Activated CD8-positive, alpha-beta memory T cell treated with anti-CD3 and anti-CD28 coated beads, Interleukin-2, amount 50 U/mL, for 1 hour (primary cell): ENCODE measurements around the gene TMEM106A.
"Not testable (repeated sequence)": the region's sequence is repeated elsewhere in the genome, so short reads cannot be mapped to it uniquely, and the experiment has no call there.

ENCODE experiments used
- DNase-seq: peaks from one replicate; pipeline ENCODE4 v3.0.0-alpha.2; 2020; ENCODE audit errors: extremely low read depth

Gene TMEM106A

GRCh38 chr17:43215341-43215740 is 3.7 kb downstream of the TMEM106A start:
- no peak for DNase-seq

DNA sequence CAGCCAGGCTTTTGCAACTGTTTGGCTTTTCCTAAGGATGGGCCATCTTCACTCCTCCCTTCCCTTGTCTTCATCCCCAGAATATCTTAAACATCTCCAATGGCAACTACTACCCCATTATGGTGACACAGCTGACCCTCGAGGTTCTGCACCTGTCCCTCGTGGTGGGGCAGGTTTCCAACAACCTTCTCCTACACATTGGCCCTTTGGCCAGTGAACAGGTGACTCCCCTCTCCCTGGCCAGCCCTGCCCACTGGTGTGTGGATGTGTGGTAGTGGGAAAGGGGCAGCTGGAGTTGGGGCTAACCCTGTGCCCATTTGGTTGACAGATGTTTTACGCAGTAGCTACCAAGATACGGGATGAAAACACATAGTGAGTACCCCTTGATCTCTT is 4.7 kb downstream of the TMEM106A start:
- no peak for DNase-seq

- DNase-seq, result no peak
These were observed 5.3 kb downstream of the TMEM106A start for GRCh38 chr17:43216762-43217613.

DNA sequence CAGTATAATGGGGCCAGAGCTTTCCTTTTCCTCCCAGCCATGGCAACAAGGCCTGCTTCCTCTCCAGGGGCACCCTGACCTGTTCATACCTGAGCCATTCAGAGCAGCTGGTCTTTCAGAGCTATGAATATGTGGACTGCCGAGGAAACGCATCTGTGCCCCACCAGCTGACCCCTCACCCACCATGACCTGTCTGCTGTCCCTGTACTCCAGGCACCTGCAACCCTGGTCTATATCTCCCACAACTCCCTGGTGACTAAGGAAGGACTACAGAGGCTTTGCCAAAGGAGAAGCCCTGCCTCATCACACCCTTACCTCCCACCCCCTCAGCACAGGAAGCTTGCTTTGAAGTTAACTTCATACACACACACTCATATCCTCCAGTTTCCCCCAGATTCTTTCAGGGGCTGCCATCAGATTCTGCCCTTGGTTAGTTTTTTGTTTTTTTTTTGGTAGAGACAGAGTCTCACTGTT is 6.0 kb downstream of the TMEM106A start:
- DNase-seq, result no peak

GRCh38 chr17:43219001-43219400 is 7.3 kb downstream of the TMEM106A start:
- DNase-seq, result no peak

DNA sequence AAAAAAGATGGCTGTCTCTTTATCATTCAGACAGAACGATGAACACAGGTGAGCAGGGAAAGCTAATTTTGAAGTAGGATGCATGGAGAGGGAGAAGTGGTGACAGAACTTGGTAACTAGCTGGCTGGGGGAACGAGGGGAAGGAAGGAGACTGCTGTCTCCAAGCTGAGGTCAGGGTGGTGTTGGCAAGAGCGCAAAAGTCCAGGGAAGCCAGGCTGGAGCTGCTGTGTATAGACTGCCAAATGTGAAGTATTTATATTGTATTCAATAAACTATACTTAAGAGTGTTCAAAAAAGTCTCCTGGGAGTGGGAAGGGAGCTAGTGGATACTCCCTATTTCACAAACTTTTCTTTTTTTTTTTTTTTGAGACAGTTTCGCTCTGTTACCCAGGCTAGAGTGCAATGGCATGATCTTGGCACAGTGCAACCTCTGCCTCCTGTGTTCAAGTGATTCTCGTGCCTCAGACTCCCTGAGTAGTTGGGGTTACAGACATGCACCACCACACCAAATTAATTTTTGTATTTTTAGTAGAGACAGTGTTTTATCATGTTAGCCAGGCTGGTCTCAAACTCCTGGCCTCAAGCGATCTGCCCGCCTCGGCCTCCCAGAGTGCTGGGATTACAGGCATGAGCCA is 8.2 kb downstream of the TMEM106A start:
- DNase-seq, result no peak

DNA sequence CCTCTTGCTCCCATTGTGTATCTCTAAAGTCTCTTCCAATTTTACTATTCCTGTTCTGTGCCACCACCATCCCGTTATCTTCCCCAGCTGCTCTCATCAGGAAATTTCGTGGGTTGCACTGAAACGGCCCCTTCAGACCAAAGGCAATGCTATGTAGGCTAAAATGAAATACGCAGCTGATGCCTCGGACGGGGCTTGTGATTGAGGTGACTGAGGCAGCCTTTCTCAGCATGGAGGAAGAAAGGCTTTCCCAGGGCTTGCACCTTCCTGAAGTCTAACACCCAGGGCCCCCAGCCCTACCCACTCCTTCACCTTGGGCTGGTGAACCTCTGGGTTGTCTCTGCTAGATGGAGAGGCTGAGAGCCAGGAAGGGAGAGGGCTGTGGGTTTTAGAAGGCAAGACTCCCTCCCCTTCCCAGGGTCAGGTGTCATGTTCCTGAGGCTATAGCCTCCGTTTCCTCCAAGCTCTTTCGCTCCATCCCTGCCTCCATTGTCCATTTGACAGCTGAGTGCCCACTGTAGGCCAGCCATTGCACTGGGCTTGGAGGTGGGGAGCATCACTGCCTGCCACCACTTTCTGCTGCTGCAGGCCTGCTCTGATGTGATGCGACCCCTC is 8.9 kb downstream of the TMEM106A start:
- no peak for DNase-seq

DNA sequence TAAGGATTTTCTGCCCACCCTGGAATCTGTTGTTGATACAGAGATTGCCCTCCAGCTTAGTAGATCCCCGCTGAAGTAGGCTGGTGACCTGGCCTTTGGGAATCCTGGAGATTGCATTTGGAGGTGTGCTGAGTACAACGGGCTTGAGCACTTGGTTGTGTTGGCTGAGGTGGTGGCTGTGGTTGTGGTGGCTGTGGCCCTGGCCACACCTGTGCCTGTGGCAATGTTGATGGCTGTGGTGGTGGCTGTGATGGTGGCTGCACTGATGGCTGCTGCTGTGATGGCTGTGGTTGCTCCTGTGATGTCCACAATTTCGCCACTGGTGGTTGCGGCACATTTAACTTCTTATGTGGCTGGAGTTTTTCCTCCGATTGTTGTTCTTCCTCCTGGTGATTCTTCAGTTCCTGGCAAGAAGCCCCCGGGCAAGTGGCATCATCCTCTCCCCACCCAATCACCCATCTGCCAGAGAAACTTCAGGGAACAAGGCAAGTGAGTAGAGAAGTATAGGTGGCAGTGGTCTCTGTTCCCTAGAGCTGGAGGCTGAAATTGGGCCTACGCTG is 12.6 kb downstream of the TMEM106A start:
- DNase-seq, result no peak

DNA sequence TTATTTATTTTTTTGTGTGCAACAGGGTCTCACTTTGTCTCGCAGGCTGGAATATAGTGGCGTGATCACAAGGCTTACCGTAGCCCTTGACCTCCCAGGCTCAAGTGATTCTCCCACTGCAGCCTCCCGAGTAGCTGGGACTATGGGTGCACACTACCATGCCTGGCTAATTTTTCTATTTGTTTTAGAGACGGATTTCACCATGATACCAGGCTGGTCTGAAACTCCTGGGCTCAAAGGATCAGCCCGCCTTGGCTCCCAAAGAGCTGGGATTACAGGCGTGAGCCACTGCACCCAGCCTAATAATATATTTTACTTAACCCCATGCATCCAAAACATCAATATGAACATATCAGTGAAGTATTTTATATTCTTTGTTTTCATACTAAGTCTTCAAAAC is 14.7 kb downstream of the TMEM106A start:
- no peak for DNase-seq

DNA sequence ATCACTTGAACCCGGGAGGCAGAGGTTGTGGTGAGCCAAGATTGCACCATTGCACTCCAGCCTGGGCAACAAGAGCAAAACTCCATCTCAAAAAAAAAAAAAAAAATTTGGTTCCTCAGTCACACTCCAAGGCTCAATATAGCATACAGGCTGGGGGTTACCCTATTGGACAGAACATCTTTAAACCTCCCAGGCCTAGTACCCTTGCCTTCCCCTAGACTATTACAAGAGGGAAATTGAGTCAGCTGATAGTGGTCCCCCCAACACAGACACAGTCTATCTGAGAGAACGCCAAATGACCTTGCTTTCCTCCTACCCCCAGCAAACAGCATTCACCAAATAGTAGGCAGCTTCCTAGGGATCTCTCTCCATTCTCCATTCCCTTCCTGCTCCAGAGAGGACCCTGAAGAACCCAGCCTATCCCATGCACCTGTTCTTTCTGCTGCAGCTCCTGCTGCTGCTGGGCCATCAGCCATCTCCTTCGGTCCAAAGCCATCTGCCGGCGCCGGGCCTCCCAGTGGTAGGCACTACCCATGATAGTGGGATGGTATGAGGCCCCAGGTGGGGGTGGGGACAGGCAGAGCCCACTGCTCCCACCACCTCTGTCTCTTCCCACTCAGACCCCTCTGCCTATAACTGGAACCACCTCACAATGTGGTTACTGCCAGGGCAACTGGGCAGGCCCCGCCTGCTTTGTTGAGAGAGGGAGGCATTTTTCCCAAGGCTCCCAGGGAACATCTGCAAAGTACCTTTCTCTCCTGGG is 16.5 kb downstream of the TMEM106A start, which contains the start of gene CCDC200:
Gene CCDC200, minus strand, starts transcription at position 604 of the 763 bp plus-strand sequence. Its CDS starts 69 bp downstream, at position 535.
- not testable (repeated sequence) for DNase-seq

GRCh38 chr17:43231205-43232020 is 19.7 kb downstream of the TMEM106A start:
- not testable (repeated sequence) for DNase-seq

DNA sequence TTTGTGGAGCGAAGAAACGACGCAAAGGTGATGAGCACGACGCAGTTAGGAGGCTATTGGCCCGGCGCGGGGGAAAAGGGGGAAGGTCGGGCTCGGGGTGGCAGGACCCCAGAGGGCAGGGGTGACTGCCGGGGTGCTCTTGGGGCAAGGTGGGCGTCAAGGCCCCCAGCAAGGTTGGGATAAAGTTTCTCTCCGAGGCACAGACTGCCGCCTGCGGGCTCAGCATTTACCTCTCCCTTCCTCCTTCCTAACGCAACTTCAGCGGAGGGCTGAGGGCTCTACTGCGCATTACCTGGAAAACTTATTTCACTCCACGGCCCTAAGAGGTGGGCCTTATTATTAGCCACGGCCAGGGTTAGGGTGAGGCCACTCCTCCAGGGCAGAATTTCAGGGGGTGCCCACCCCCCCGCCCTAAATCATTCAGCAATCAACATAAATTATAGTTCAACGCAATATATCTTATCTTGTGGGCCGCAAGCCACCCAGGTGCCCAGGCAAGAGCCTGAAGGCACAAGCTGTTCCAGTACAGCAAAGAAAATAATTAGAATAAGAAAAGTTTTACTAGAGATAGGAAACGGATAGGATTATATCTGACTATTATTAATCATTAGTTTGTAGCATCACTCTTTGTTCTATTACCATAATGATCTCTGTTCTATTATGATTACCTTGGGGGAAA is 20.5 kb downstream of the TMEM106A start:
- DNase-seq, result not testable (repeated sequence)

DNA sequence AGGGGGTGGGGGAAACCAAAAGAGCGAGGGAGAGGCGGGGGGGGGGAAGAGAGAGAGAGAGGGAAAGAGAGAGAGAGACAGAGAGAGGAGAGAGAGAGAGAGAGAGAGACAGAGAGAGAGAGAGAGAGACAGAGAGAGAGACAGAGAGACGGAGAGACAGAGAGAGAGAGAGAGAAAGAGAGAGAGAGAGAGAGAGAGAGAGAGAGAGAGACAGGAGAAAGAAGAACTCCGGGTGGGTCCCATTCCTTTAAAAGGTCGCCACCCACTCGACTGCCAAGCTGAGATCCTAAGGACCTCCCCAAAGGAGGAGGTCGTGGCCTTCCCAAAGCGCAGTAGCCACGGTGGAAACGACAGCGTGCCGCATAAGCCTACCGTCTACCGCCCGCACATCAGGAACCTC is 21.6 kb downstream of the TMEM106A start:
- DNase-seq, result not testable (repeated sequence)

GRCh38 chr17:43233877-43234276 is 22.2 kb downstream of the TMEM106A start, which contains the start of gene RNU2-1:
RNU2-1 (minus strand) TSS chr17:43233977.
- DNase-seq, result not testable (repeated sequence)

- DNase-seq, result not testable (repeated sequence)
These were observed 27.9 kb downstream of the TMEM106A start for GRCh38 chr17:43239597-43239996.

GRCh38 chr17:43240596-43241352 is 29.1 kb downstream of the TMEM106A start:
- not testable (repeated sequence) for DNase-seq

GRCh38 chr17:43246456-43246855 is 34.8 kb downstream of the TMEM106A start:
- not testable (repeated sequence) for DNase-seq
